GM19328 (cell line): ENCODE data around the gene RASGEF1C.

ENCODE experiments used
- ATAC-seq: cut with Tn5 transposase; IDR thresholded peaks from one replicate; pipeline ENCODE4 v1.9.1; 2021; ENCODE audit warnings: mild to moderate bottlenecking, moderate library complexity; ENCODE audit not compliant: unreplicated experiment

RASGEF1C gene

DNA sequence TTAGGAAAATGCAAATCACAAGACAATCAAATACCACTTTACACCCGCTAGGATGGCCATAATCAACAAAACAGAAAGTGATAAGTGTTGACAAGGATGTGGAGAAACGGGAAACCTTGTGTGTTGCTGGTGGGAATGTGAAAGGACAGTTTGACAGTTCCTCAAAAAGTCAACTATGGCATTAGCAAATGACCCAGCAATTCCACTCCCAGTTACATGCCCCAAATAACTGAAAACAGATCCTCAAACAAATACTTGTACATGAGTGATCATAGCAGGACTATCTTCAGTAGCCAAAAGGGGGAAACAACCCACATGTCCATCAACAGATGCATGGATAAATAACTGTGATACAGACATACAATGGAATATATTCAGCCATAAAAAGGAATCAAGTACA, 21.2 kb downstream of the RASGEF1C start:
- ATAC-seq, result no peak

DNA sequence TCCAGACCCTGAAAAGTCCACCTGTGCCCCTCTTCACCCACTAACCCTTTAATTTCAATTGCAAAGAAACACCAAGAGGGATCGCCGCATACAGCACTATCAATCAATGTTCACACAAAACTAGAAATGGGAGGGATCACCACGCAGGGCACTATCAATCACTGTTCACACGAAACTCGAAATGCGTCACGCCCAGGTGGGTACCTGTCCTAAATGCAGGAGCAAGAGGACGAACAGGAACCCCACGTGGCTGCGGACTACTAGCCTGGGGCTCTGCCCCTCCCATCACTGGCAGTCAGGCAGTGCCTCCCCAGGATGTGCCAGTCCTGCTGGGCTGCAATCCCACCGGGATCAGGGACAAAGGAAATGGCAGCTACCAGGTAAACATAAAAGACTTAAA, 28.2 kb downstream of the RASGEF1C start:
- no peak for ATAC-seq

DNA sequence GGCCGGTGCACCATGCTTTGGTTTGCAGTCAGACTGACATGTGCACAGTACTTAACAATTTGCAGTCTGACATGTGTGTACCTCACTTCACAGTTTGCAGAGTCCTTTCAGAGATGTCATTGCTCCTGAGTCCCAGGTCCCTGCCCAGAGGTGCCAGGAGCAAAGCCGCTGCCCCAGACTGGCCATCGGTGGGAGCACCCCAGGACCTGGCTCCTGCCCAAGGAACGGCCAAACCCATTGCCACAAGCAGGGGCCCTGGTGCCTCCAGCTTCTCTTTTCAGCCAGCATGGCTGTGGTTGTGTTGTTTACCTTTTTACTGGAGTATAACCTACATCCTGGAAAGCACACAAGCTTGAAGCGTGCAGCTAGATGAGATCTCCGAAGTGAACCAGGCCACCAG, 28.6 kb downstream of the RASGEF1C start:
- ATAC-seq, result no peak

DNA sequence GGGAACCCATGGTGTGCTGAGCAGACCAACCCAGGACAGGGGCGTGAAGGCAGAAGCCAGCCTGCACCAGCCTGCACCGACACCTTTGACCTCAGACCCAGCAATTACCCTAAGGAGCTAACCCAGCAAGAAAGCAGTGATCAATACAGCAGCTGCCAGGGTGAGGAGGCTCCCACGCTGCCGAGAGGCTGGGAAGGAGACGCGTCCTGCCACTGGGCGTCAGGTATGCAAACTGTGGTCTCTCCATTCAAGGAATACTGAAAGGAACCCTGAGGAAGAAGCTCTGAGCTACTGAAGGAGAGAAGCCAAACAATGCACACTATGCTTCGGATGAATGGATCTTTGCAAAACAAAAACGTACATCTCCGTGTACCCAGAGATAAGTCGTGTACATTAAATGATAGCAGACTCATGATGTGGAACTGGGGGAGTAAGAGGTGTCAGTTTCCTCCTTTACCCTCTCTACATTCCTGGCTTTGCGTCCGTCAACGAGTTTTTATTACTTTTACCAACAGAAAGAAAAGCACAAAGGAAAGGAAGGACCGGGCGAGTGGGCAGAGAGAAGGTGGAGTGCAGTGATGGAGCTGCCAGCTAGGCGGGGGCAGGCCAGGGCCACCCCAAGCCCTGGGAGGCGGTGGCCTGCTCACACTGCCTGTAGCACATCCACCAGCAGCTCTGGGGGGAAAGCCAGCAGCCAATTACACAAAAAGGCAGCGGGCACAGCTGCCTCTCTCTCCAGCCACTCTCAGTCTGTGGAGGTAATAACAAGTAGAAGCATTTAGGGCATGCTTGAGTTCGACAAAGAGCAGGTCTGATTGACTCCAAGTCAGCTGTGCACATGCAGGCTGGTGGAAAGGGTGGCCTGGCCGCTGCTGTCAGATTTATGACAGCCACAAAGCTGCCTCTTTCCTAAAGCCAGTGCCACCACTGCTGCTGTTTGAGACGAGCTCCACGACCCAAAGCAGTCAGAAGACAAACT, 29.3 kb downstream of the RASGEF1C start:
- no peak for ATAC-seq

DNA sequence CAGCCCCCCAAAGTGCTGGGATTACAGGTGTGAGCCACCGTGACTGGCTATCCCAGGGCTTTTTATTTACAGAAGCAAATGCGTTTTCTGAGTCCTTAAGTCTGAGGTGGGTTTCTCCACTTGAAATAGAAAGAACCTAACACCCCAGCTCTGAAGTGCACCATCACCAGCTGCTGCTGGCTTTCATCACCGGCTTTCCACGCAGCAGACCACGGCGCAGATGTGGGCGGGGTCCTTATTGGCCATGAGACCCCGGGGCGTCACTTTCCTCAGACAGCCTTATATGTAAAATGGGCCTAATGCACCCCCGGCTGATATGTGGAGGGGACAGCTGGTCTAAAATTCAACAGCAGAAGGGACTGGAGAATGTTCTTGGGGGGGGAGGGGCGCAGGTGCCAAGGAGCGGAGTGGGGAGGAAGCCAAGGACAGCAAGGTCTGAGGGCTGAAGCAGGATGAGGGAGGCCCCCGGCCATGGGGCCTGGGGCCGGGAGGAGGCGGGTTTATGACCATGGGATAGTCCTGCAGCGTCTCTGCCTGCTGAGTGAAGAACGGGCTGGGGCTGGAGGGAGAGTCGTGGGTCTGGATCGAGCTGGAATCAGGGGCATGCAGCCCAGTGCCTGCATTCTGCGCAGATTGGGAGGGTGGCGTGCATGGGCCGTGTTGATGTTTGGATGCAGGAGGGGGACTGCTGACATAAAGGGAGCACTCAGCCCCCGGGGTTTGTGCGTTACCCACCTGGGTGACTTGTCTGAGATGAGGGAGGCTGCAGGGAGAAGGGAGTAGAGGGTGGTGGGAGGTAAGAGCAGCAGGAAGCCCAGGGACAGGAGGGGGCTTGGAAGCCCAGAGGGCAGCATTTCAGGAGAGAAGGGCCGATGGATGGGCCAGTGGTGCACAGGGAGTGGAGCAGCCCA, 30.2 kb downstream of the RASGEF1C start:
- no peak for ATAC-seq

DNA sequence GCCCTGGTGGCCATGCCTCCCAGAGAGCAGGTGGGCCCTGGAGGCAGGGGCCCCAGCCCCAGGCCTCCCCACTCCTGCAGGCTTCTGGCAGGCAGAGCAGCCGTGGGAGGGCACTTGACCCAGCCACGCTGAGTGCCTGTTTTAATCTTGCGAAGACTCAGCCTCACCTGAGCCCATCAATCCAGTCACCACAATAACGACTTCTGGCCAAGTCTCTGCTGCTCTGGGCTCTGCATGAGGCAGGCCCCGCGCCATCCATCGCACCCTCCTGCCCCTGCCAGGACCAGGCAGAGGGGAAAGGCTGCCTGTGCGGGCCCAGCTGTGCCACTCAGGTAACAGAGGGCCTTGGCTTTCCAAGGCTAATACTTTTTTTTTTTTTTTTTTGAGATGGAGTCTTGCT, 32.8 kb downstream of the RASGEF1C start:
- no peak for ATAC-seq

DNA sequence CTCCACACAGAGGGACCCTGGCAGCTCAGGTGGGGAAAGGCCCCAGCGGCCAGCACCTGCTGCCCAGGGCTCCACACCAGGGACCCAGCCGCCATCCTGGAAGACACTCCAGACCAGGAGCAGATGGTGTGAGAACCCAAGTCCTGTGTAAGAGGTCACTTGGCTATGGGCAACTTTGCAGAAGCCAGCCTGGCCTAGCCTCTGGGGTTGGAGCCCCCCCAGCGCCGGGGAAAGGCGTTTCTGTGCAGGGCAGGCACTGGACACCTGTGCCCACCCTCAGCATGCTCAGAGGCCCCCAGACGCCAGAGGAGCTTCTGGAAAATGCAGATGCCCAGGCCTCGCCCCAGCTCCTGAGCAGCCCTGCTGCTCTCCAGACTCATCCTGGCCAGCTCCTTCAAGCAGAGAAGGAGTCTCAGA, 34.0 kb downstream of the RASGEF1C start:
- ATAC-seq, result no peak

DNA sequence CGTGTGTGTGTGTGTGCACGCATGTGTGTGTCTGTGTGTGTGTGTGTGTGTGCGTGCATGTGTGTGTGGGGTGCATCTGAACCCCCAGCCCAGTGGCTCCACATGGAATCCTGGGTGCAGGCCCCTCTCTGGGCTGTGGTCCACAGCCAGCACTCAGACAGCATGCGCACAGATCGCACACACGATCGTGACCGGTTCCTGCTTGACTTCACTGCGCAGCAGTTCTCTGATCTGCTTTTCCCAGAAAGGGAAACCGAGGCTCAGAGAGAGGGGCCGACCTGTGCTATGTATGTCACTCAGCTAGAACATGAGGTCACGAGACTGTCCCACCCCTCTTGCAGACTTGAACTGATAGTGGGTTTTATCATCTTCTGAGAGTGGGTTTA, 34.4 kb downstream of the RASGEF1C start:
- ATAC-seq, result no peak

DNA sequence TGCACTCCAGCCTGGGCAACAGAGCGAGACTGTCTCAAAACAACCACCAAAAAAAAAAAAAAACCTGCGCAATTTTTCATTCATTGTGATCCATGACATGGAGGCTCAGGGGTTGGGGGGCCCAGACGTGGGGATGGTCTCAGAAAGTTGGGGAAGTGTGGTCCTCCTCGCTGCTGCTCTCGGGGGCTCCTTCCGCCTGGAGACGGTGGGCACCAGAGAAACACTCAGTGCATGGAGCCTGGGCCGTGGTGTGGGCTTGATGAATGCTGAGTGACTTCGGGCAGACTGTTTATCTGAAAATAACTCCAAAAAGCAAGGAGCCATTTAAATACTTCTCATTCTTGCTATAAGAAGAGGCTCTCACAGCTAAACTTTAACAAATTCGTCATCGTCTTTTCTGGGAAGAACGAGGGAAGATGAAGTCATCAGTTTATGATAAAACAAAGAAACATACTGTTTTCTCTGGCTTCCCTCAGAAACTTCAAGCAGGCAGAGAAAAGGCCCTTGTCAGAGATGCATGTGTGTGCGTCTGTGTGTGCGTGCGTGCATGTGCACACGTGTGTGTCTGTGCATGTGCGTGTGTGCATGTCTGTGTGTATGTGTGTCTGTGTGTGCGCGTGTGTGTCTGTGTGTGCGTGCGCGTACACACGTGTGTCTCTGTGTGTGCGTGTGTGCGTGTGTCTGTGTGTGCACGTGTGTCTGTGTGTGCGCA, 35.0 kb downstream of the RASGEF1C start:
- ATAC-seq, result no peak

DNA sequence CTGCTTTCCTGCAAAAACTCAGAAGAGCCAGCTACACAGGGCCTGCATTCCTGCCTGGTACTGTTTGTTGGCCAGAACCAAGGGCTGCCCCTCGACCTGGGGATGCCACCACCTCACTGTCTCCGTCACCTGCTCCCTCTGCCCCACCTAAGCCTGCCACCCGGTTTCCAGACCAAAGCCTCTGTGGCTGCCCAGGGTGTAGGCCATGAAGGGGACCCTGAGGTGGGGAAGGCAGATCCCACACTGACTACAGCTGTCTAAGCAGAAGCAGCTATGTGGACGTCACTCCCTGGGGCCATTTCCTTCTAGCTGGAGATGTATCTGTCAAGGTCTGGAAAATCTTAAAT, 35.8 kb downstream of the RASGEF1C start:
- ATAC-seq, result no peak

DNA sequence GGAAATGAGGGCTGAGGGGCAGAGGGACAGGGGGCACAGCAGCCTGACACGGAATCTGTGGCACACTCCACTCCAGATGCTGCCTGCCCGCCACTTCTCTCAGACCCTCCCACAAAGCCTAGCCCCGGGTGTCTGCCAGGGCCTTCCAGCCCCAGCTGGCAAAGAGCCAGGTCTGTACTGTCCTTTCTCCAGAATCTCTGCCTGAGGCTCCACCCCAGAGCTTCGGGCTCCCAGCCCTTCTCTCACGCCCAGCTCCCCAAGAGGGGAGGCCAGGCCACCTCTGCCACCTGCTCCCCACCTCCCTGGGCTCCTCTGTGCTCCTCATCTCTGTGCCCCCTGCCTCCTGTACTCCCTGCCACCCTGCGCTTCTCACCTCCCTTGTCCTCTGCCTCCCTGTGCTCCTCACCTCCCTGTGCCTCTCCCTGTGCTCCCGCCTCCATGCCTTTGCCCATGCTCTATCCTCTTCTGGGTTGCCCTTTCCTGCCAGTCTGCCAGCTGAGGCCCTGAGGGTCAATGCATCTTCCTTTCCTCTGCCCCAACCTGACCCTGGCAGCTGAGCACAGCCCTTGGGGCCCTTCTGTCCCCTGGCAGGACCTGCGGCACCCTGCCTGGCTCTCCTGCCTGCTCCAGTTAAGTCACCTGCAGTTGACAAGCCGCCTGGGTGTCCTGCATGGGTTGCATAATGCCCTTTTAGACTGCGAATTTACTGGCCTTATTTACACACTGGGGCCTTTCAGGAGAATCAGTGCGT, 36.4 kb downstream of the RASGEF1C start:
- no peak for ATAC-seq

DNA sequence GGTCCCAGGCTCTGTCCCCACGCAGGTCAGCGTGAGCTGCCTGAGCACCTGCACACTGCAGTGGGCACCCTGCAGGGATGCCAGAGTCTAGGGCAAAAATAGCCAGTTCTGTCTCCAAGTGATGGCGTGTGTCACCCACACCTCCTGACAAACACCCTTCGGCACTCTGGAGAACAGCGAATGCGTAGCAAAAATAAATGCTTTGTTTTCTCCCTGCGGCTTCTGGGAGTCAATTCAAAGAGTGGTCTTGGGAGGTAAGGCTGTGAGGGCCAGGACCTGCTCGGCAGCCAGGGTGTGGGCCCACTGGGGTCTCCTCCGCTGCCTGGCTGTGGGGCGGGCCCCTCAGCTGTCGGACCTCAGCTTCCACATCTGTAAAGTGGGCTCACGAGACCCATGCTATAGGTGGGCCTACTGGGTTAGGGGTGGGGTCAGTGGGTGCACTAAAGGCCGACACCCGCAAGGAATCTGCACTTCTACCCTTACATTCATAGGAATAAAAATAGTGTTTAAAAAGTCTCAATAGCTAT, 37.4 kb downstream of the RASGEF1C start:
- ATAC-seq, result no peak

DNA sequence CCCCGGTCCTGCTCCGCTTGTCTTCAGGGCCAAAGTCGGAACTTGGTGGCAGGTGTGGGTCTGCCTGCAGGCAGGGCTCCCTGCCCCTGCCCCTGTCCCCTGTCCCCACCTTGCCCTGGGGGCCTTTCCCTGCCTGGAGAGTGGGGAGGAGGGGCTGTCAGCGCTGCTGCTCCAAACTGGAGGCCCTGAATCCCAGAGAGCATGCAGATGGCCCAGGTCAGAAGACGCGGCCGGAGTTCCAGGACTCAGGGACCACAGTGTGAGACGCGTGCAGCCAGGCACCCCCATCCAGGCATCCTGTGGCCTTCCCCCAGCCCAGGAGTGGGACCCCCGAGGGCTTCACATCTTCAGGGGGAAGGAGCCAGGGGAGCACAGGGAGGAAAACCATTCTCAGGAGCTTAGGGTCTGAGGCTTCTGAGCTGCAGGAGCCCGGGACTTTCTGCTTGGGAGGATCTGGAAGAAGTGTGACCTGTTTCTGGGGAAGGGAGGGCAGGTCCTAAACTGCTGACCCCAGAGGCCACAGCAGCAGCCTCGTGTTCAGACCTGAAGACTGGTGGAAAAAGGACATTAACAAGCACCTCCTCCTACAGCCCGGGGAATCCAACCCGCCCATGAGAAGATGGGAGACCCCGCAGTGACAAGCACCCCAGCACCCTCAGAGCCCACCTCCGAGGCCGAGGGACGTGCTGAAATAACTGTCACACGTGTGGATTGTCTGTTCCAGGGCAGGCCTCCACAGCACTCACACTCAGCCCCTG, 38.0 kb downstream of the RASGEF1C start:
- no peak for ATAC-seq

DNA sequence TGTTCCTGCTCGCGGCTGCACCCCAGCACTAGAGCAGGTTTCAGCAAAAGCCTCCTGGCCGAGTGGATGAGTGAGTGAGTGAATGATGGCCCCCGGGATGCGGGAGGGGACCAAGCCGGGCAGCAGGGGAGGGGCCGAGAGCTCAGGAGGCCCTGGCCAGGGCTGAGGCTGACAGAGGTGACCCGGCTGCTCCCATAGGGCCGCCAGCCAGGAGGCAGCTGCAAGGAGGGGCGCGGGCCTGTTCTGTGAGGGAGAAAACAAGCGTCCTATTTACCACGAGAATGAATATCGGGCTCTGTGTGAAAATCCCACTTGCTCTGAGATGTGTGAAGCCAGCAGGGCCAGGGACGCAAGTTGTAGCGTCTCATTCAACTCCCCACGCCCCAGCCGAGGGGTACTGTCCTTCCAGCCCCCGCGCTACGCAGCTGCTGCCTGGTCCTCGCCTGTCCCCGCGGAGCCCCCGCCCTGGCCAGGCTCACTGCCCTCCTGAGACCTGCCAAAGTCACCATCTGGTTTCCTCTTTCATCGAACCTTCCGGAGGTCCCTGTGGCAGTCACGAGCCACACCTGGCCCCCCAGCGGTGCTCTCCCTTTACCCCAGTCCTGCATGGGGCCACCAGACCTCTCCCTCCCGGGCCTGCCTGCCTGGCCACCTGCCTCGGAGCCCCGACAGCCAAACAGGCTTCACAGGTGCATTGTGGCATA, 38.8 kb downstream of the RASGEF1C start:
- no peak for ATAC-seq

DNA sequence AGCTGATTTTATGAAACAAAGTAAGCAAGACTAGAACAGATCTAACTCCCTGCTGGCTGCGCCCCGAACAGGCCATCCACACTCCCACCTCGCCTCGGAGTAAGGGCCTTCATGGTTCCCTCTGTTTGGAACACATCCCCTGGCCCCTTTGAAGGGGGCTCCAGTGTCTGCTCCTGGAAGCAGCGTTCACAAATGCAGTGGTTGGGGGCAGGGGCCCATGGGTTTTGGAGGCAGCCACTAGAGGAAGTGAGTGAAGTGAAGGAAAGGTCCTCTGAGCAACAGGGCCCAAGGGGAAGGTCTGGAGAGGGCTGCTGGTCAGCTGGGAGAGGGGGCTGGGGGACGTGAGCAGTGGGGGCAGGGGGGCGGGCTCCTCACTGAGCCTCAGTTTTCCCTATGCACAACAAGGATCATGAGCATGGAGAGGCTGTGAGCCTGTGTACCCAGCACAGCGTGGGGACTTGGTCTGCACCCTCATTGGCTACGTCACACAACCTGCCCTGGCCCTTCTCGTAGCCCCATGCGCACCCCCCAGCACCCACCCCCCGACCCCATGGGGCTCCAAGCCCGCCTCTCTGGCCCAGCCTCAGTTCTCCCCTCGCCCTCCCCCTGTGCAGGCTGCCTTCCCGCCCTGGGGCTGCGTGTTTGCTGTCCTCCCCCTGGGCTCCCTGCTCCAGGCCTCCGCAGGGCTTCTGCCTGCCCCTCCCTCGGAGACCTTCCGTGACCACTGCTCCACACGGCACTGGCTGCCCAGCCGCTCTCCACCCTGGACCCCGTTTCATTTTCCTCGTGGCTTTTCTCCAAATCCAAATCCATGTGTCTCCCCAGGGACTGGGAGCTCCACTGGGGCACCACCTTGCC, 39.5 kb downstream of the RASGEF1C start:
- no peak for ATAC-seq

DNA sequence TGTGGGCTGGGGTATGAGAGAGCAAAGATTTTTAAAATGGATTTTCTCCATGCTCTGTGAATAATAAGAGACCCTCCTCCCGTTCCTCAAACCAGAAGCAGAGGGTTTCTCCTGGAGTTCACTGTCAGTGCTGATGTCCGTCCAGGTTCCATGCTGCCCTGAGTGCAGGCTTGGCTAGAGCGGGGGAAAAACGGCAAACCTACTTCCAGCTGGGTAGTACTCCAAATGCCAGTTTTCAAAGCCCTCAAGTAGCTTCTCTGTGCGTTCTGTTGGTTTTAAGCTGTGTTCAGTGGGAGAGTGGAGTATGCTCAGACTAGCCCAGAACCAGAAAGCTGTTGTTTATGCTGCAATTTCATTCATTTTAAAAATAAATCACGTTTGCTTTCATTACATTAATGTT, 40.3 kb downstream of the RASGEF1C start:
- no peak for ATAC-seq

DNA sequence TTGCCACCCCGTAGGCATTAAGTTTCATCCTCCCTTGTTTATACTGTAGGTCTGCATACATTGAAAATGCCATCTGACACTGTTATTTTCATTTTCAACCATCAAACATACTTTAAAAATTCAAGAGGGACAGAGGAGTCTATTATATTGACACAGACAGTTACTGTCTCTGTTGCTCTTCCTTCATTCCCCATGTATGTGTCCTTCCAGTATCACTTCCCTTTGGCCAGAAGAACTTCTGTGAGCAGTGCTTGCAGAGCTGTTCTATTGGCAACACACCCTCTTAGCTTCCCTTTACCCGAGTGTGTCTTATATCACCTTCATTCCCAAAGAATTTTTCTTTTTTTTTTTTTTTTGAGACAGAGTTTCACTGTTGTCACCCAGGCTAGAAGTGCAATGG, 42.8 kb downstream of the RASGEF1C start:
- ATAC-seq, result no peak

DNA sequence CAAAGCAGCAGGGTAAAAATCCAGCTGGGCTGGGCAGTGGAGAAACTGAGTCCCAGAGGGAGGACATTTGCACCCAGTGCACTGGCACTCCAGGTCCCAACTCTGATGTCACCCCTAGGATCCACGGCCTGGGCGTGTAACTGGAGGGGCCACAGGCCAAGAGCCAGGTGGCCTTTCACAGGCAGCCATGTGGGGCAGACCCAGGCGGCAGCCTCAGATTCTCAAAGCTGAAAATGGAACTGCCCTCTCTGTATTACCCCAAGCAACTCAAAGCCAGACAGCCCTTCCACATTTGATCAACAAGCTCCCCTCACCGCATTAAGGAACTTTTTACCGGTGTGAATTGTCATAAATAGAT, 46.7 kb downstream of the RASGEF1C start:
- ATAC-seq, result no peak
